Panc1 (cell line): Measurements from ENCODE around the gene CD164L2.

ENCODE experiments used
- POLR2AphosphoS5 ChIP-seq: IDR thresholded peaks from 2 replicates; pipeline ENCODE4 v1.6.1; 2012; ENCODE audit warnings: mild to moderate bottlenecking, low read depth, low read length, moderate library complexity
- SIN3A ChIP-seq: IDR thresholded peaks from 2 replicates; pipeline ENCODE4 v1.6.1; 2012; ENCODE audit warnings: low read depth, mild to moderate bottlenecking, low read length, moderate library complexity, borderline replicate concordance; ENCODE audit not compliant: insufficient read depth
- TCF7L2 ChIP-seq: IDR thresholded peaks from 2 replicates; pipeline ENCODE4 v1.6.1; 2011; ENCODE audit warnings: mild to moderate bottlenecking, low read depth, low read length, inconsistent platforms
- TF ChIP-seq, protein P1 (sequence below): fragments of 450-650 bp; IDR thresholded peaks from 2 replicates; pipeline ENCODE4 v1.5.1; 2017; ENCODE audit warnings: mild to moderate bottlenecking
- TF ChIP-seq, protein P2 (sequence below), 2 experiments: IDR thresholded peaks; 2 replicates each; pipeline ENCODE4 v1.6.1; 2011 to 2012; ENCODE audit warnings: low read depth in 2 of 2, control low read depth in 1 of 2, low read length in 1 of 2, mild to moderate bottlenecking in 1 of 2, moderate library complexity in 1 of 2; ENCODE audit not compliant: insufficient read depth in 1 of 2

DNA sequence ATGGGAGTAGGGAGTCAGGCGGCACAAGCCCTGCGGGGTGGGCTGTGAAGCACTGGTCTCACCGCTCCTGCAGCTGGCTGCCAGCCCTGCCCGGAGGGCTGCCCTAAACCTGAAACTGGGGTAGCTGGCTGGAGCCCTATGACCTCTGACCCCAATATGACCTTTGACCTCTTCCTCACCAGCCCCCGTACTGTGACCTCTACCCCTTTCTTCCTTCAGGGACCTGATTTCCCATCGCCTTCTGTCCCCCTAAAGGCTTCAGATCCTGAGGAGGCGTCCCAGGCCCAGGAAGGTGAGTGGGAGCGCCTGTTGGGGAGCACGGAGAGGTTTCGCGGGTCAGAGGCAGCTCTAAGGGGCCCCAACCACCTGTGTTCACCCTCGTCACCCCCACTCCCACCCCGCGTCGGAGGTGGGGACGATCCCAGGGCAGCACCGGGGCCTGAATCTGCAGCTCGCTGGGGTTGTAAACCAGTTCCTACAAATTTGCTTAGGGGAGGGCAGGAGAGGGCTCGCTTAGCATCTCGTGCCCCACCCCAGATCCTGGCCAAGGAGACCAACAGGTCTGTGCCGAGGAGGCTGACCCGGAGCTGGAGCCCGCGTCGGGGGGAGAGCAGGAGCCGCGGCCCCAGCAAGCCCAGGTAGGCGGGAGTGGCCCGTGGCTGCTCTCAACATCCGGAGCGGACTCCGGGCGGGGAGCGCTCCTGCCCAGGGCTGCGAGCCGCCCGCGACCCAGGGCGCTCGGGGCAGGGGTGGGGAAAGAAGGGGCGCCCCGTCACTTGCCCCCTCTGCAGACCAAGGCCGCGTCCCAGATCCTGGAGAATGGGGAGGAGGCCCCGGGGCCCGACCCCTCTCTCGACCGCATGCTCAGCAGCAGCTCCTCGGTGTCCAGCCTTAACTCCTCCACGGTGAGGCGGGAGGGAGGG, 34.0 kb downstream of the CD164L2 start:
- TF ChIP-seq, protein P1, sequence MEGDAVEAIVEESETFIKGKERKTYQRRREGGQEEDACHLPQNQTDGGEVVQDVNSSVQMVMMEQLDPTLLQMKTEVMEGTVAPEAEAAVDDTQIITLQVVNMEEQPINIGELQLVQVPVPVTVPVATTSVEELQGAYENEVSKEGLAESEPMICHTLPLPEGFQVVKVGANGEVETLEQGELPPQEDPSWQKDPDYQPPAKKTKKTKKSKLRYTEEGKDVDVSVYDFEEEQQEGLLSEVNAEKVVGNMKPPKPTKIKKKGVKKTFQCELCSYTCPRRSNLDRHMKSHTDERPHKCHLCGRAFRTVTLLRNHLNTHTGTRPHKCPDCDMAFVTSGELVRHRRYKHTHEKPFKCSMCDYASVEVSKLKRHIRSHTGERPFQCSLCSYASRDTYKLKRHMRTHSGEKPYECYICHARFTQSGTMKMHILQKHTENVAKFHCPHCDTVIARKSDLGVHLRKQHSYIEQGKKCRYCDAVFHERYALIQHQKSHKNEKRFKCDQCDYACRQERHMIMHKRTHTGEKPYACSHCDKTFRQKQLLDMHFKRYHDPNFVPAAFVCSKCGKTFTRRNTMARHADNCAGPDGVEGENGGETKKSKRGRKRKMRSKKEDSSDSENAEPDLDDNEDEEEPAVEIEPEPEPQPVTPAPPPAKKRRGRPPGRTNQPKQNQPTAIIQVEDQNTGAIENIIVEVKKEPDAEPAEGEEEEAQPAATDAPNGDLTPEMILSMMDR, result no peak
- TF ChIP-seq, protein P2, sequence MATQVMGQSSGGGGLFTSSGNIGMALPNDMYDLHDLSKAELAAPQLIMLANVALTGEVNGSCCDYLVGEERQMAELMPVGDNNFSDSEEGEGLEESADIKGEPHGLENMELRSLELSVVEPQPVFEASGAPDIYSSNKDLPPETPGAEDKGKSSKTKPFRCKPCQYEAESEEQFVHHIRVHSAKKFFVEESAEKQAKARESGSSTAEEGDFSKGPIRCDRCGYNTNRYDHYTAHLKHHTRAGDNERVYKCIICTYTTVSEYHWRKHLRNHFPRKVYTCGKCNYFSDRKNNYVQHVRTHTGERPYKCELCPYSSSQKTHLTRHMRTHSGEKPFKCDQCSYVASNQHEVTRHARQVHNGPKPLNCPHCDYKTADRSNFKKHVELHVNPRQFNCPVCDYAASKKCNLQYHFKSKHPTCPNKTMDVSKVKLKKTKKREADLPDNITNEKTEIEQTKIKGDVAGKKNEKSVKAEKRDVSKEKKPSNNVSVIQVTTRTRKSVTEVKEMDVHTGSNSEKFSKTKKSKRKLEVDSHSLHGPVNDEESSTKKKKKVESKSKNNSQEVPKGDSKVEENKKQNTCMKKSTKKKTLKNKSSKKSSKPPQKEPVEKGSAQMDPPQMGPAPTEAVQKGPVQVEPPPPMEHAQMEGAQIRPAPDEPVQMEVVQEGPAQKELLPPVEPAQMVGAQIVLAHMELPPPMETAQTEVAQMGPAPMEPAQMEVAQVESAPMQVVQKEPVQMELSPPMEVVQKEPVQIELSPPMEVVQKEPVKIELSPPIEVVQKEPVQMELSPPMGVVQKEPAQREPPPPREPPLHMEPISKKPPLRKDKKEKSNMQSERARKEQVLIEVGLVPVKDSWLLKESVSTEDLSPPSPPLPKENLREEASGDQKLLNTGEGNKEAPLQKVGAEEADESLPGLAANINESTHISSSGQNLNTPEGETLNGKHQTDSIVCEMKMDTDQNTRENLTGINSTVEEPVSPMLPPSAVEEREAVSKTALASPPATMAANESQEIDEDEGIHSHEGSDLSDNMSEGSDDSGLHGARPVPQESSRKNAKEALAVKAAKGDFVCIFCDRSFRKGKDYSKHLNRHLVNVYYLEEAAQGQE (IDR thresholded peaks at IDR 0.05; ENCODE audit: insufficient read depth in 1 of 2, low read depth in 2 of 2, low read length in 1 of 2), result no peak
- peak; percentile 38; the same call in 1 of the 2 replicates for TF ChIP-seq POLR2AphosphoS5
- no peak; the same call in 1 of the 2 replicates for TF ChIP-seq SIN3A
- TF ChIP-seq TCF7L2, result no peak
